Heart left ventricle (tissue), 16 donors: Measurements from ENCODE around the gene RFFL. TPM values are rescaled to one million over a fixed set of nuclear protein-coding genes. Genes with fewer than 3 reads are reported as not detected.
"Not testable (repeated sequence)": the region's sequence is repeated elsewhere in the genome, so short reads cannot be mapped to it uniquely, and the experiment has no call there.

Experiments
- ATAC-seq, 4 donors: fragments of 200-7000 bp; cut with Tn5 transposase; one replicate each; pipeline ENCODE4 v1.9.1; 2020 to 2022; ENCODE audit warnings: moderate library complexity in 4 of 4, mild to moderate bottlenecking in 3 of 4, moderate number of reproducible peaks in 1 of 4
- DNase-seq, 5 donors: peaks; one replicate each; pipeline ENCODE4 v3.0.0-alpha.2; 2020
- H3K27ac ChIP-seq, 12 donors: fragments of 200-600 bp; sonication (generic) in 4 of 12; one replicate each; pipeline versions ENCODE4 v1.5.0 to v1.8.0; 2016 to 2022; ENCODE audit warnings: mild to moderate bottlenecking in 2 of 12
- H3K27me3 ChIP-seq, 9 donors: fragments of 200-600 bp; sonication (generic) in 2 of 9; one replicate each; pipeline versions ENCODE4 v1.5.1 to v1.8.0; 2016 to 2022; ENCODE audit warnings: mild to moderate bottlenecking in 3 of 9
- H3K36me3 ChIP-seq, 9 donors: fragments of 200-600 bp; sonication (generic) in 2 of 9; one replicate each; pipeline versions ENCODE4 v1.5.0 to v1.8.0; 2018 to 2022; ENCODE audit warnings: mild to moderate bottlenecking in 2 of 9
- H3K4me1 ChIP-seq, 12 donors: fragments of 200-600 bp; sonication (generic) in 4 of 12; one replicate each; pipeline versions ENCODE4 v1.5.0 to v1.8.0; 2016 to 2022; ENCODE audit warnings: mild to moderate bottlenecking in 3 of 12
- H3K4me3 ChIP-seq, 12 donors: fragments of 200-600 bp; sonication (generic) in 4 of 12; one replicate each; pipeline versions ENCODE4 v1.5.0 to v1.8.0; 2017 to 2022; ENCODE audit warnings: mild to moderate bottlenecking in 9 of 12, moderate library complexity in 4 of 12
- H3K9me3 ChIP-seq, 12 donors: fragments of 200-600 bp; sonication (generic) in 4 of 12; one replicate each; pipeline versions ENCODE4 v1.5.0 to v1.8.0; 2016 to 2022; ENCODE audit warnings: mild to moderate bottlenecking in 1 of 12
- CTCF ChIP-seq, 12 donors: fragments of 200-600 bp; sonication (generic) in 4 of 12; IDR thresholded peaks; one replicate each; pipeline versions ENCODE4 v1.5.0 to v1.8.0; 2018 to 2022; ENCODE audit warnings: antibody characterized with exemption in 12 of 12, mild to moderate bottlenecking in 5 of 12
- POLR2A ChIP-seq, 2 donors: fragments of 450-650 bp; IDR thresholded peaks; one replicate each; pipeline ENCODE4 v1.6.1; 2017; ENCODE audit warnings: antibody characterized with exemption in 2 of 2, mild to moderate bottlenecking in 2 of 2, moderate library complexity in 2 of 2
- WGBS, 4 donors: extraction: QIAGEN DNeasy Blood & Tissue Kit in 2 of 4; methylation state at CpG; one replicate each; pipeline versions ENCODE4 v1.1.5 to v1.1.7; 2013 to 2018; 5-methylcytosine and 5-hydroxymethylcytosine counted together
- intact Hi-C, 10 donors: fragments of 100-400 bp; cut with DNase I; formaldehyde crosslinking; loops; one replicate each; pipeline versions ENCODE4 v1.11.1 to v1.14.2; 2022
- long read RNA-seq, 3 donors: library from polyadenylated mRNA; unstranded; transcript quantifications; one replicate each; pipeline ENCODE4 v2.0.0, GENCODE V29; 2020 to 2021
- polyA plus RNA-seq, 2 donors: library from polyadenylated mRNA; stranded (reverse); fragments of 200-250 nt; gene quantifications; one replicate each; pipeline ENCODE4 v1.2.3, GENCODE V29; 2013
- total RNA-seq, 9 donors: library from RNA; depleted of rRNA in 2 of 9; stranded (reverse); fragments of >200 nt in 2 of 9; fragmentation: NEBNext Ultra II Directional in 3 of 9; extraction: Animal tissue kit (Norgen Biotek cat#: 25700) in 3 of 9; gene quantifications; one replicate each; pipeline versions ENCODE4 v1.1.0 to v1.2.4, GENCODE V29; 2016 to 2023
- donor health status: ischemic (EF 13 %, LVEDD 7.1; RV severe dilation, severe dysfunction).
- donor health status: healthy with polysubstance abuse.
- donor health status: DM: no; HTN: yes; CAD: no.
- donor health status: DM: no; HTN: no; CAD: no.
- donor health status: ischemic (EF 25% LVEDD 6.9; RV normal size, moderate dysfunction).
- donor health status: ischemic (EF 25% LVEDD 5.7; RV mildly dilated, moderate dysfunction).
- donor health status: healthy.
- donor health status: DM: yes; HTN: yes; CAD: no.
- donor health status: ischemic (EF 35%, LVEDD 5.7; RV mildly dilated, moderate dysfunction).
- donor health status: nonischemic (EF 11% LVEDD 7.7; RV severe dilation, severe dysfunction).
- donor health status: DM: yes; HTN: yes; CAD: no.
- donor health status: PGD.
- donor health status: ischemic (EF 29% LVEDD 5.4; RV normal size, mild dysfunction).
- donor health status: nonischemic (EF 23%, LVEDD 6.1; RV moderate dilation, normal function).

The RFFL gene
- total RNA-seq (10 to 100 TPM; 10.1 to 21.6 (median 13.5) TPM), polyA plus RNA-seq (1 to 10 TPM; 2.6 to 7.1 TPM)
- long read RNA-seq, donor 1, full-length matches to known transcripts: 3 of 7 reads
- long read RNA-seq, donor 1, partial matches to known transcripts: 0 of 7 reads
- long read RNA-seq, donor 1, other reads (novel, unspliced or antisense): 4 of 7 reads
- long read RNA-seq, donor 2, full-length matches to known transcripts: 14 of 29 reads
- long read RNA-seq, donor 2, partial matches to known transcripts: 2 of 29 reads
- long read RNA-seq, donor 2, other reads (novel, unspliced or antisense): 13 of 29 reads
- long read RNA-seq, donor 3, full-length matches to known transcripts: 7 of 13 reads
- long read RNA-seq, donor 3, partial matches to known transcripts: 0 of 13 reads
- long read RNA-seq, donor 3, other reads (novel, unspliced or antisense): 6 of 13 reads

GRCh38 chr17:35063514-35064223 lies at the start of gene RFFL:
Gene RFFL (minus strand): TSS chr17:35063707. CDS start chr17:35026553, 37,154 bp downstream.
- whole genome bisulfite sequencing, 4 donors: 15 to 33% (median 25%) methylated on average over 6 of the region's 6 CpGs
- intact Hi-C loops: loop anchor here in 4 of 10 donors (5.0 to 10.0 kb wide), 3 partner anchors 41 to 69 kb away; no protein-coding TSS in a partner anchor
- ATAC-seq: peak; percentile 97 to 100 (median 99)
- Histone ChIP-seq H3K4me1 (peaks cover 0 to 34% (median 10%) of the 10 kb centered on the region in 12 donors), H3K27ac (peak within 1 kb of the TSS; percentile 37 to 94 (median 79)), H3K4me3 (peak within 1 kb of the TSS in 9 of 12 donors; percentile 26 to 44 (median 34)), H3K27me3 (no peaks in the 10 kb centered on the region), H3K9me3 (no peaks in the 10 kb centered on the region), H3K36me3 (peaks cover 0 to 3% (median 0%) of the 10 kb centered on the region in 9 donors)
- TF ChIP-seq CTCF (IDR thresholded peaks at IDR 0.05) (peak in 7 of 12 donors; percentile 17 to 48 (median 26)), POLR2A (IDR thresholded peaks at IDR 0.05) (peak in 1 of 2 donors; percentile 43)
- DNase-seq: peak; percentile 76 to 89 (median 83)

GRCh38 chr17:35110791-35111190 lies 47.3 kb upstream of the RFFL start:
- not testable (repeated sequence) for H3K27ac ChIP-seq, ATAC-seq, H3K27me3 ChIP-seq, H3K4me1 ChIP-seq, DNase-seq, H3K9me3 ChIP-seq, H3K4me3 ChIP-seq
- 95 to 99% (median 97%) methylated on average over 16 to 17 of the region's 17 CpGs for WGBS, 4 donors
- intact Hi-C loops: loop anchor here in 2 of 10 donors (10.0 kb wide), 2 partner anchors 486 to 666 kb away; no protein-coding TSS in a partner anchor
- peaks cover 0 to 12% (median 8%) of the 10 kb centered on the region in 9 donors for H3K36me3 ChIP-seq

- TF ChIP-seq POLR2A (IDR thresholded peaks at IDR 0.05) (no peak), CTCF (IDR thresholded peaks at IDR 0.05) (no peak)
- H3K27me3 ChIP-seq: no peaks in the 10 kb centered on the region
- peaks cover 0 to 68% (median 50%) of the 10 kb centered on the region in 9 donors for H3K36me3 ChIP-seq
- H3K4me3 ChIP-seq: no peak overlapping the region
- H3K27ac ChIP-seq: no peak overlapping the region
- ATAC-seq (no peak), DNase-seq (no peak)
- WGBS, 4 donors: 94 to 98% (median 97%) methylated on average over 5 of the region's 5 CpGs
- no peaks in the 10 kb centered on the region for H3K4me1 ChIP-seq
- intact Hi-C loops: no loop called here
- H3K9me3 ChIP-seq: no peaks in the 10 kb centered on the region
Observed at GRCh38 chr17:35104844-35105450, 41.4 kb upstream of the RFFL start.

- Histone ChIP-seq H3K4me3 (no peak overlapping the region), H3K4me1 (no peaks in the 10 kb centered on the region), H3K27ac (no peak overlapping the region), H3K9me3 (no peaks in the 10 kb centered on the region), H3K36me3 (peaks cover 0 to 79% (median 61%) of the 10 kb centered on the region in 9 donors), H3K27me3 (no peaks in the 10 kb centered on the region)
- intact Hi-C loops: no loop called here
- WGBS, 4 donors: 94 to 99% (median 98%) methylated on average over 5 of the region's 5 CpGs
- no peak for ATAC-seq
- TF ChIP-seq POLR2A (IDR thresholded peaks at IDR 0.05): no peak
- no peak for TF ChIP-seq CTCF (IDR thresholded peaks at IDR 0.05)
- no peak for DNase-seq
Observed at GRCh38 chr17:35103271-35103670, 39.8 kb upstream of the RFFL start.
